Fibroblast of lung (primary cell): Measurements from ENCODE around the gene EMC9.

Source experiments
- CTCF ChIP-seq, 2 donors: IDR thresholded peaks in 1 of 2; conservative IDR thresholded peaks in 1 of 2; 1 replicate in 1 of 2; 2 replicates in 1 of 2; pipeline ENCODE4 v1.5.1; 2011 to 2012; ENCODE audit warnings: low read length in 2 of 2, control low read depth in 1 of 2, inconsistent platforms in 1 of 2, low read depth in 1 of 2, mild to moderate bottlenecking in 1 of 2
- EZH2 ChIP-seq: IDR thresholded peaks from 2 replicates; pipeline ENCODE4 v1.5.1; 2012; ENCODE audit warnings: low read length, control low read depth, mild to moderate bottlenecking; ENCODE audit errors: missing control alignments

- no peak for TF ChIP-seq CTCF (conservative IDR thresholded peaks at IDR 0.05 in 1 of 2, IDR thresholded peaks at IDR 0.05 in 1 of 2; ENCODE audit: low read depth in 1 of 2, low read length in 2 of 2)
- no peak for TF ChIP-seq EZH2
Measured at GRCh38 chr14:24181371-24182077, 40.1 kb upstream of the EMC9 start.
